K562 (cell line): ENCODE results near the gene ANTXRL. TPM values are rescaled to one million over a fixed set of nuclear protein-coding genes. Genes with fewer than 3 reads are reported as not detected.

Source experiments
- CBX3 ChIP-seq, 2 experiments: IDR thresholded peaks; 1 replicate in 1 of 2; 2 replicates in 1 of 2; pipeline ENCODE4 v1.6.1; 2012; ENCODE audit warnings: inconsistent platforms in 2 of 2, low read length in 2 of 2, borderline replicate concordance in 1 of 2, control low read depth in 1 of 2
- ERF ChIP-seq: fragments of 450-650 bp; formaldehyde crosslinking; IDR thresholded peaks from 2 replicates; pipeline ENCODE4 v1.4.0; 2020; ENCODE audit warnings: mild to moderate bottlenecking, mixed read lengths
- L3MBTL2 ChIP-seq: fragments of 450-650 bp; IDR thresholded peaks from 2 replicates; pipeline ENCODE4 v1.6.1; 2016; ENCODE audit warnings: mild to moderate bottlenecking, moderate library complexity
- NCOA4 ChIP-seq: fragments of 450-650 bp; IDR thresholded peaks from 2 replicates; pipeline ENCODE4 v1.6.1; 2018; ENCODE audit warnings: mild to moderate bottlenecking; ENCODE audit not compliant: partially characterized antibody
- NR3C1 ChIP-seq: sonication (generic); formaldehyde crosslinking; IDR thresholded peaks from 2 replicates; pipeline ENCODE4 v1.8.1; 2022; ENCODE audit warnings: missing genetic modification reagents
- POLR2B ChIP-seq: fragments of 450-650 bp; IDR thresholded peaks from 2 replicates; pipeline ENCODE4 v1.6.1; 2018; ENCODE audit warnings: low read depth; ENCODE audit not compliant: partially characterized antibody
- SMAD1 ChIP-seq: fragments of 150-350 bp; IDR thresholded peaks from 2 replicates; pipeline ENCODE4 v1.6.1; 2014; ENCODE audit warnings: low read length, low read depth; ENCODE audit not compliant: partially characterized antibody
- TARDBP ChIP-seq: fragments of 450-650 bp; IDR thresholded peaks from 2 replicates; pipeline ENCODE4 v1.6.1; 2016
- polyA plus RNA-seq, 8 experiments: library from polyadenylated mRNA; depleted of rRNA in 4 of 8; stranded (reverse) in 5 of 8; unstranded in 3 of 8; fragments of >200 nt; fragmentation: Nextera tagmentation in 2 of 8; fragmentation: Illumina TruSeq in 1 of 8; extraction: Ambion mirVana in 2 of 8; extraction: Trizol in 1 of 8; gene quantifications; 2 replicates each; pipeline versions ENCODE4 v1.2.1 to v1.2.3, GENCODE V29; 2011 to 2014; ENCODE audit warnings: inconsistent platforms in 1 of 8, missing spikeins in 1 of 8
- total RNA-seq, 7 experiments: library from RNA; depleted of rRNA in 6 of 7; stranded (reverse); fragments of >200 nt in 6 of 7; fragmentation: Illumina TruSeq in 2 of 7; extraction: Trizol in 2 of 7; gene quantifications; 2 replicates each; pipeline versions ENCODE4 v1.2.1 to v1.2.3, GENCODE V29; 2011 to 2021; ENCODE audit warnings: low replicate concordance in 1 of 7
- TF ChIP-seq, protein P1 (sequence below): fragments of 450-650 bp; formaldehyde crosslinking; conservative IDR thresholded peaks from 2 replicates; pipeline ENCODE4 v1.4.0; 2022; ENCODE audit warnings: mild to moderate bottlenecking, missing genetic modification characterization
- TF ChIP-seq, protein P2 (sequence below): sonication (generic); formaldehyde crosslinking; IDR thresholded peaks from 2 replicates; pipeline ENCODE4 v1.8.0; 2022; ENCODE audit warnings: mild to moderate bottlenecking, missing genetic modification reagents
- TF ChIP-seq, protein P3 (sequence below): fragments of 250-450 bp; sonication (Bioruptor Pico); IDR thresholded peaks from 2 replicates; pipeline ENCODE4 v1.9.0; 2021; ENCODE audit warnings: mild to moderate bottlenecking, inconsistent platforms
- TF ChIP-seq, protein P4 (sequence below): fragments of 450-650 bp; formaldehyde crosslinking; IDR thresholded peaks from 2 replicates; pipeline ENCODE4 v1.4.0; 2020; ENCODE audit warnings: mild to moderate bottlenecking, moderate library complexity

ANTXRL gene
- total and polyA plus RNA-seq, 9 of the 15 experiments (the other 6 are each of a cell fraction or from before 2014, with no cell fraction given) = not detected

DNA sequence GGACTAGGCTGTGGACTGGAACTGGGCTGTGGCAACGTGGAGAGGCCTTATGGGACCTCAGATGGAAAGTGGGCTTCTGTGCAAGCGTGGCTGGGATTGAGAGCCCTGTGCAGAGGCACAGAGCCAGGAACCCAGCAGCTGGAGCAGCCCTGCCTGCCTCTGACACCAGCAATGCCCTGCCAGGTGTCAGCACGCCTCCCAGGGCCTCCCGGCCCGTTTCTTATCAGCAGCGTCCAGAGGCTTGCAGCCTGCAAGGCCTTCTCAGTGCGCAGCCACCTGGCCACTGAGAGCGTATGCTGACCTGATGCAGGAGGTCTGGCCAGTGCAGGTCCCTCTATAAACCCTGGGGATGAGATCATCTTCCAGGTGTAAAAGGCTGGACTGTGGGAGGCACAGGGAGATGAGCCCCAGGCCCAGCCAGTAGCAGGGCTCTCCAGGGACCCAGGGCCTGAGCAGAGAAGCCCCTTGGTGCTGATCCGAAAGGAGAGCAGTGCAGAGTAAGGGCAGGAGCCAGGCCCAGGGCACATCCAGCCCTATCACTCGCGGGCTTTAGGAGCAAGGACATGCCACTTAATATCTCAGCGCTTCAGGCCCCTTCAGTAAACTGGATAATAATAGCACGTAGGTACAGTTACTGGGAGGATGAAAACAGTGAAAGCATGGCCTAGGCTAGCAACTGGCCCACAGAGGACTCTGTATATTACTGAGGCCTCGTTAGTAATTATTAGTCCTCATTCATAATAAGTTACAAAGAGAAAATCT is 38.8 kb upstream of the ANTXRL start (continued):
- TF ChIP-seq L3MBTL2 (no peak), NR3C1 (CRISPR knock-in tag) (no peak), POLR2B (no peak), SMAD1 (no peak), CBX3 (IDR thresholded peaks at IDR 0.05; ENCODE audit: borderline replicate concordance in 1 of 2, low read length in 2 of 2) (no peak), NCOA4 (no peak), TARDBP (no peak), ERF (no peak)
- TF ChIP-seq, protein P1, sequence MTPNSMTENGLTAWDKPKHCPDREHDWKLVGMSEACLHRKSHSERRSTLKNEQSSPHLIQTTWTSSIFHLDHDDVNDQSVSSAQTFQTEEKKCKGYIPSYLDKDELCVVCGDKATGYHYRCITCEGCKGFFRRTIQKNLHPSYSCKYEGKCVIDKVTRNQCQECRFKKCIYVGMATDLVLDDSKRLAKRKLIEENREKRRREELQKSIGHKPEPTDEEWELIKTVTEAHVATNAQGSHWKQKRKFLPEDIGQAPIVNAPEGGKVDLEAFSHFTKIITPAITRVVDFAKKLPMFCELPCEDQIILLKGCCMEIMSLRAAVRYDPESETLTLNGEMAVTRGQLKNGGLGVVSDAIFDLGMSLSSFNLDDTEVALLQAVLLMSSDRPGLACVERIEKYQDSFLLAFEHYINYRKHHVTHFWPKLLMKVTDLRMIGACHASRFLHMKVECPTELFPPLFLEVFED (CRISPR knock-in tag) = no peak
- TF ChIP-seq, protein P2, sequence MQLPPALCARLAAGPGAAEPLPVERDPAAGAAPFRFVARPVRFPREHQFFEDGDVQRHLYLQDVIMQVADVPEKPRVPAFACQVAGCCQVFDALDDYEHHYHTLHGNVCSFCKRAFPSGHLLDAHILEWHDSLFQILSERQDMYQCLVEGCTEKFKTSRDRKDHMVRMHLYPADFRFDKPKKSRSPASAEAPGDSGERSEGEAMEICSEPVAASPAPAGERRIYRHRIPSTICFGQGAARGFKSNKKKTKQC (CRISPR knock-in tag) = no peak
- TF ChIP-seq, protein P3, sequence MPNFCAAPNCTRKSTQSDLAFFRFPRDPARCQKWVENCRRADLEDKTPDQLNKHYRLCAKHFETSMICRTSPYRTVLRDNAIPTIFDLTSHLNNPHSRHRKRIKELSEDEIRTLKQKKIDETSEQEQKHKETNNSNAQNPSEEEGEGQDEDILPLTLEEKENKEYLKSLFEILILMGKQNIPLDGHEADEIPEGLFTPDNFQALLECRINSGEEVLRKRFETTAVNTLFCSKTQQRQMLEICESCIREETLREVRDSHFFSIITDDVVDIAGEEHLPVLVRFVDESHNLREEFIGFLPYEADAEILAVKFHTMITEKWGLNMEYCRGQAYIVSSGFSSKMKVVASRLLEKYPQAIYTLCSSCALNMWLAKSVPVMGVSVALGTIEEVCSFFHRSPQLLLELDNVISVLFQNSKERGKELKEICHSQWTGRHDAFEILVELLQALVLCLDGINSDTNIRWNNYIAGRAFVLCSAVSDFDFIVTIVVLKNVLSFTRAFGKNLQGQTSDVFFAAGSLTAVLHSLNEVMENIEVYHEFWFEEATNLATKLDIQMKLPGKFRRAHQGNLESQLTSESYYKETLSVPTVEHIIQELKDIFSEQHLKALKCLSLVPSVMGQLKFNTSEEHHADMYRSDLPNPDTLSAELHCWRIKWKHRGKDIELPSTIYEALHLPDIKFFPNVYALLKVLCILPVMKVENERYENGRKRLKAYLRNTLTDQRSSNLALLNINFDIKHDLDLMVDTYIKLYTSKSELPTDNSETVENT (CRISPR knock-in tag) = no peak
- TF ChIP-seq, protein P4, sequence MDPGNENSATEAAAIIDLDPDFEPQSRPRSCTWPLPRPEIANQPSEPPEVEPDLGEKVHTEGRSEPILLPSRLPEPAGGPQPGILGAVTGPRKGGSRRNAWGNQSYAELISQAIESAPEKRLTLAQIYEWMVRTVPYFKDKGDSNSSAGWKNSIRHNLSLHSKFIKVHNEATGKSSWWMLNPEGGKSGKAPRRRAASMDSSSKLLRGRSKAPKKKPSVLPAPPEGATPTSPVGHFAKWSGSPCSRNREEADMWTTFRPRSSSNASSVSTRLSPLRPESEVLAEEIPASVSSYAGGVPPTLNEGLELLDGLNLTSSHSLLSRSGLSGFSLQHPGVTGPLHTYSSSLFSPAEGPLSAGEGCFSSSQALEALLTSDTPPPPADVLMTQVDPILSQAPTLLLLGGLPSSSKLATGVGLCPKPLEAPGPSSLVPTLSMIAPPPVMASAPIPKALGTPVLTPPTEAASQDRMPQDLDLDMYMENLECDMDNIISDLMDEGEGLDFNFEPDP = no peak
